ENCODE data around the gene AURKAIP1.
"Not testable (repeated sequence)": the region's sequence is repeated elsewhere in the genome, so short reads cannot be mapped to it uniquely, and the experiment has no call there.

The AURKAIP1 gene

DNA sequence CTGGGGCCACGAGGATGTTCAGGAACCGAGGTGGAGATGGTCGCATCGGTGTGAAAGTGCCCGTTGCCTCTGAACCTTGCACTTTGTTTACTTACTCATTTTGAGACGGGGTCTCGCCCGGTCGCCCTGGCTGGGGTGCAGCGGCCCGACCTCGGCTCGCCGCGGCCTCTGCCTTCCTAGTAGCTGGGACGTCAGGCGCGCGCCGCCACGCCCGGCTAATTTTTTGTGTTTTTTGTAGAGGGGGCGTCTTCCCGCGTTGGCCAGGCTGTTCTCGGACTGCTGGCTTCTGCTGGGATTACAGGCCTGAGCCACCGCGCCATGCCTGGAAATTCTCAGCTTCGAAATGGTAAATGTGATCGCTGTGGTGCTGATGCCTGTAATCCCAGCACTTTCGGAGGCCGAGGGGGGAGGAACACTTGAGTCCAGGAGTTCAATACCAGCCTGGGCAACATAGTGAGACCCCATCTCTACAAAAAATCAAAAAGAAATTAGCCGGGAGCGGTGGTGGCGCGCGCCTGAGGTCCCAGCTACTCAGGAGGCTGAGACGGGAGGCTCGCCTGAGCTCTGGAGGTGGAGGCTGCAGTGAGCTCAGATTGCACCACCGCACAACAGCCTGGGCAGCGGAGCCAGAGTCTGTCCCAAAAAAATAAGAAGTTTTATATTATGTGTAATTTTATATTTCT, 32.8 kb upstream of the AURKAIP1 start:
- peak overlapping the region; percentile 84 to 97 (median 90) for H3K27ac ChIP-seq
- H3K4me3 ChIP-seq: peak overlapping the region; percentile 81 to 100 (median 94)

DNA sequence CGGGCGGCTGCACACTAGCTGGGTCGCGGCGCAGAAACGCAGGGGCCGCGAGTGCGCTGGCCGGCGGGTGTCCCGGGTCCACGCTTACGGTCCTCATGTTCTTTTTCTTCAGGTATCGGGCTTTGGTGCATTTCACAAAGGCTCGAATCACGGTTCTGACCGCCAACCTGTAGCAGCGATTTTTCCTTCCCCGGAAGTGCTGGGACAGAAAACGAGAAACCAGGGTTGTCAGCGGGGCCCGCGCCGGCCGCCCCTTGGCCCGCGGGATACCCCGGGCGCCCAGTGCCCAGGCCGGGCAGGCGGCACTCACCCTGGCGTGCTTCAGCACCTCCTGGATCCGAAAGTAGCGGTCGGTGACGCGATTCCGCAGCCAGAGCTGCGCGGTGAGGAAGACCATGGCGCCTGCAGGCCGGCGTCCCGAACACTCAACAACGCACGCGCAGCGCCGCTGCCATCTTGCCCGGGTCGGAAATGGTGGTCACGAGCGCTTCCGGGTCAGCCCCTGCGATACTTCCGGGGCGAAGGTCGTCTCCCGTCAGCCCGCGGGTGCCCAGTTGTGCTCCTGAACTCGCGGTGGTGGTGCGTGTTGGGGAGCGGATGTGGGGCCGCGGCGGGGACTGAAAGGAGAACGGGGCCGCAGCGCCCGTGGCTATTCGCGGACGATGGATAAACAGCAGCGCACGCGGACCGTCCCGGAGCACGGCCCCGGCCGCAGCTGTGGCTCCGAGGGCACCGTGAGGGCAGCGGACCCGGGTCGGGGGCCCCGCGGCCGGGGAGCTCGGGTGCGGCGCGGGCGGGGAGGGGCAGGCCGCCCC, 32.0 kb upstream of the AURKAIP1 start, which contains the start of gene MRPL20:
Gene MRPL20, minus strand, starts transcription at position 473 of the 815 bp plus-strand sequence. Its CDS starts 76 bp downstream, at position 397.
- Histone ChIP-seq H3K4me3 (peak within 1 kb of the TSS; percentile 81 to 100 (median 94)), H3K27ac (peak within 1 kb of the TSS; percentile 84 to 97 (median 90))

DNA sequence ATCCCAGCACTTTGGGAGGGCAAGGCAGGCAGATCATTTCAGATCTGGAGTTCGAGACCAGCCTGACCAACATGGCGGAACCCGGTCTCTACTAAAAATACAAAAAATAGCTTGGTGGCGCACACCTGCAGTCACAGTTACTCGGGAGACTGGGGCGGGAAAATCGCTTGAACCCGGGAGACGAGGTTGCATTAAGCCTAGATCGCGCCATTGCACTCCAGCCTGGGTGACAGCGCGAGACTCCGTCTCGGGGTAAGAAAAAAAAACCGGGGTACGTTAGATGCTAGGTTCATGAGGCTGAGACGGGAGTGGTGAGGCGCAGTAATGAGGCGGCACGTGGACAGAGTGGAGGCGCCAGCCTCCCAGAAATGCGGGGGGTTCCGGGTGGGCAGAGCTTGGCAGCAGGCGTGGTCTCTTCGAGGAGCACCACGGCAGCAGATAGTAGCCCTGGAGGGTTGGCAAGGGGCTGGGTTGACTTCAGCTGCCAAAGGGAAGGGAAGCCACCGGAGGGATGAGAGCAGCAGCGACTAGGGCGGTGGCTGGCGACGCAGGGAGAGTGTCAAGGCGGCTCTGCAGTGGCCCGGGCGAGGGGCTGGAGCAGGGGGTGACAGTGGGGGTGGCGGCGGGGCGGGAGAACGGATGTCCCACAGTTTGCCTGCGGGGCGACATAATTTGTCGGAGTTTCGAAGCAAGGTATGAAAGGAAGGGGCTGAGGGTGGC, 31.3 kb upstream of the AURKAIP1 start:
- peak overlapping the region; percentile 81 to 100 (median 94) for H3K4me3 ChIP-seq
- H3K27ac ChIP-seq: peak overlapping the region; percentile 31 to 97 (median 90)

DNA sequence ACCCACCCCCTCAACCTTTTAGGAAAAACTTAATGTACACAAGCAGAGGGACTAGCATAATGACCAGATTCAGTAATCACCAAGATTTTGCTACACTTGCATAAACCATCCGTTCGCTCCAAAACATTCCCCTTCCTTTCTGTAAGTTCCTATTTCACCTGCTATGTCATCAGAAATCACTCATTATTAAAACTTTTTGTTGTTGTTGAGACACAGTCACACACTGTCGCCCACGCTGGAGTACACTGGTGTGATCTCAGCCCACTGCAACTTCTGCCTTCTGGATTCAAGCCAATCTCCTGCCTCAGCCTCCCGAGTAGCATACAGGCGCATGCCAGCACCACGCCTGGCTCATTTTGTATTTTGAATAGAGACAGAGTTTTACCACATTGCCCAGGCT, 28.6 kb upstream of the AURKAIP1 start:
- H3K27ac ChIP-seq: no peak overlapping the region
- no peak overlapping the region for H3K4me3 ChIP-seq

DNA sequence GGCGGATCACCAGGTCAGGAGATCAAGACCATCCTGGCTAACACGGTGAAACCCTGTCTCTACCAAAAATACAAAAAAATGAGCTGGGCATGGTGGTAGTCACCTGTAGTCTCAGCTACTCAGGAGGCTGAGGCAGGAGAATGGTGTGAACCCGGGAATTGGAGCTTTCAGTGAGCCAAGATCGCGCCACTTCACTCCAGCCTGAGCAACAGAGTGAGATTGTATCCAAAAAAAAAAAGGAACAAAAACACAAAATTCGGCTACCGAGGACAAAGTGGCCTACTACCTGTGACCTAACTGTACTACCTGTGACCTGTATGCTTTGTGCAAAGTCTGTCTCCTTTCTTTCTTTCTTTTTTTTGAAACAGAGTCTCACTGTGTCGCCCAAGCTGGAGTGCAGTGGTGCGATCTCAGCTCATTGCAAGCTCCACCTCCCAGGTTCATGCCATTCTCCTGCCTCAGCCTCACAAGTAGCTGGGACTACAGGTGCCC, 27.9 kb upstream of the AURKAIP1 start:
- not testable (repeated sequence) for H3K27ac ChIP-seq, H3K4me3 ChIP-seq

DNA sequence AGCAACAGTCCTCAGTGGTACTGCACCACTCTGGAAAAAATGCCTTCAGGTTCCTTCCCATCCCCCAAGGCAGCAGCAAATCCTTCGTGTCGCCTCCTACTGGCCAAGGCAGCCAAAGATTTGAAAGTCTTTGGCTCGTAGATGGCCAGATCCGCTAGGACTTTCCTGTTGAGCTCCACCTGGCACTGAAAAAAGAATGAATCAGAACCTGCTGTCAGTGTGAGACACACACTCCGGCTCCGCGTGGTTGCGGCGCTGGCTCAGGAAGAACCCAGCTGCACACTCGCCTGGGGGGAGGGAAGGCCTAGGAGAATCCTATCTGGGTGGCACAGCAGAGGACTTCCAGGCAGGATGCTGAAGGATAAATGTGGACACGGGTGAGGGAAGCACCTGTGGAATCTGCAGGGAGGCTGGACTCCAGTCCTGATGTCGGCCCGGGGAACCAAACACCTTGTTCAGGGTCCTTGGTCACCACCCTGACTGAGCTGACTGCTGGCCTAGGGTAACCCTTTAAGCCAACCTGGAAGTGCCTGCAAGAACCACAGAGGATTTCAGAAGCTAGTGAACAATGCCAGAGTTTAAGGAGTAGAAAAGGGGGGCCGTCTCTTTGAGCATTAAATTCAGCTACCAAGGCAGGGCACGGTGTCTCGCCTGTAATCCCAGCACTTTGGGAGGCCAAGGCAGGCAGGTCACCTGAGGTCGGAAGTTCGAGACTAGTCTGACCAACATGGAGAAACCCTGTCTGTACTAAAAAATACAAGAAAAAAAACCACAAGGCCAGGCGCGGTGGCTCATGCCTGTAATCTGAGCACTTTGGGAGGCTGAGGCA, 27.3 kb upstream of the AURKAIP1 start:
- Histone ChIP-seq H3K4me3 (no peak overlapping the region), H3K27ac (peak overlapping the region in 1 of 21 experiments; percentile 30)

DNA sequence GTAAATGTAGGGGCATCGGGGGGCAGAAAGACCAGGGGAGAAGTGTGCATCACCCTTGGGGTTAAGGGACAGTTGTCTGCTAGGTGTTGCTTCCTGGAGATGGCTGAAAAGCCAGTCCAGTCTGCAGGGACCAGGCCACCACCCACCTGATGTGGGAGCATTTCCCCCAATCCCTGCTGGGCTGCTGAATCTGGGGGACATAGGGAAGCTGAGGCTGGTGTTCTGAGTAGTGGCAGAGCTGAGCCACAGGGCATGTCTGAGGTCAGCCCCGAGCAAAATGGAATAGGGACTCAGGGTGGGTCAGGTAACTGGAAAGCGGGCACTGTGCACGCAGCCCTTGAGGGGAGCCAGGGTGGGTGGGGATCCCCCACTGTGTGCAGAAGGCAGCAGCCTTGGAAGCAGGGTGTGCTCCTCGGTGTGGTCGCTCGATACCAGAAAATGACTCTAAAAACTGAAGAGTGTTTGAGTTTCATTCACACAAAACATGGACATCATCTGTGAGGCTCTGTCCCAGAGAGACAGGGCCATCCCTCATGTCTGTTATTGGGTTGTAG, 26.5 kb upstream of the AURKAIP1 start:
- H3K27ac ChIP-seq: peak overlapping the region in 1 of 21 experiments; percentile 96
- H3K4me3 ChIP-seq: no peak overlapping the region

DNA sequence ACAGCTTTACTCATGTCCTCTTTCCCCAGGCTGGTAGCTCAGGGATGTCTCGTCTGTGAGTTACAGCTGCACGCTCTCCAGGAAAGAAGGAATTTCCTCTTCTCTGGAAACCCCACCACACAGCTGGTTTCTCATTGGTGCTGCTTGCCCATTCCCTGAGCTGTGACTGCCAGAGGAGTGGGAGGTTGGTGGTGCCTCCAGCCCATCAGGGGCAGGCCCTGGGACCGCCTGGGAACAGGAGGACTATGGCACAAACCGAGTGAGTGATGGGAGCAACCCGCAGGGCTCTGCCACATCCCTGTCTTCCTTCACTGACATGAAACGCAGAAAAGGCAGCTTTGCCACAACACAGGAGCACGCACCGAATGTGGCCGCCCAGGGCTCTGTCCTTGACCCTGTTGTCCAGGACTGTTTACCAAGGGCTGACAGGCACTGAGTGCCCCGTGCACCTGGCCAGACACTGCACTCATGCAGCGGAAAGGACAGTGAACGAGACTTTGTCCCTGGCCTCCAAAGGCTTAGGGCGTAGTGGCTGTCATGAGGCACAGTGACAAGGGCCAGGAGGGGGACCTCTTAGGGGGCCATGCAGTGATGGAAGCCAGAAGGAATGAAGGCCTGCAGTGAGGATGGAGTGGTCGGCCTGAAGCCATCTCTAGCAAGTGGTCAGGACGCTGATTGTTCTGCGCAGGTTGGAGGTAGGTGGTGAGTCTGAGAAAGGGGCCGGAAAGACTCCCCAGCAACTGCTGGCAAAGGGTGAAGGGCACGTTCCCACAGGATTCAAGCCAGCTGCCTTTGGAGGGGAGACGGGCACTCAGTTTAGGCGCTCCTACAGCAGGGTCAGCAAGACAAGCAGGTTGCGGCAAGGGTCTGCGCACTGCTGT, 25.8 kb upstream of the AURKAIP1 start:
- peak overlapping the region in 10 of 21 experiments; percentile 80 to 99 (median 94) for H3K27ac ChIP-seq
- peak overlapping the region in 6 of 7 experiments; percentile 72 to 99 (median 94) for H3K4me3 ChIP-seq

DNA sequence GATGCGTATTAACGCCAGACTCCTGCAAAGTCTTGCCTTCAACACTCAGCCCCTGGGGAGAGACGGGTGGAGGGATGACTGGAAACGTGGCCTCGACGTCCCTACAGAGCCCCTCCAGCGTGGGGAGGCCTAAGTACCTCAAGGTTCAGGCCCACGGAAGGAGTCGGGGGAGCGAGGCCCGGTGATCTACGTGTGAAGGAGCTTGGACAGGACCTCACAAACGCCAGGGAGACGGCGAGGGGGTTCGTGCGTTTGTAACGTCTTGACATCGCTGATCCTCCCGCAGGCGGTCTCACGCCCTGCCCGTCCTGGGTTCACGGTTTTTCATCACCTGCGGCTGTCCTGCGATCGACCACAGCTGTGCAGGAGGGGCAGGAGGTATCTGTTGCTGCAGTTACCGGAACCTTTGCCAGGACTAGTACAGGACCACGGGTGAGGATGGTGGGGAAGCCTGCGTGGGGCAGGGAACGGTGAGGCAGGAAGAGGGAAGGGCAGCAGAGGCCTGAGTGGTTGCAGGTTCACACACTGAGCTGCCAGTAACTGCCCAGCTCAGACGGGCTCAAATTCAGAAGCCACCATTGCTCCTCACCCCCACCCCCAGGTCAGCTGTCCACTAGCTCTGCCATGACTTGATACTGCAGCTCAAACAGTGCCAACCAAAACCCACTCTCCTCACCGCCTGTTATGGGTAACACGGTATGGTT, 25.0 kb upstream of the AURKAIP1 start:
- peak overlapping the region; percentile 72 to 100 (median 94) for H3K4me3 ChIP-seq
- H3K27ac ChIP-seq: peak overlapping the region; percentile 16 to 99 (median 96)

DNA sequence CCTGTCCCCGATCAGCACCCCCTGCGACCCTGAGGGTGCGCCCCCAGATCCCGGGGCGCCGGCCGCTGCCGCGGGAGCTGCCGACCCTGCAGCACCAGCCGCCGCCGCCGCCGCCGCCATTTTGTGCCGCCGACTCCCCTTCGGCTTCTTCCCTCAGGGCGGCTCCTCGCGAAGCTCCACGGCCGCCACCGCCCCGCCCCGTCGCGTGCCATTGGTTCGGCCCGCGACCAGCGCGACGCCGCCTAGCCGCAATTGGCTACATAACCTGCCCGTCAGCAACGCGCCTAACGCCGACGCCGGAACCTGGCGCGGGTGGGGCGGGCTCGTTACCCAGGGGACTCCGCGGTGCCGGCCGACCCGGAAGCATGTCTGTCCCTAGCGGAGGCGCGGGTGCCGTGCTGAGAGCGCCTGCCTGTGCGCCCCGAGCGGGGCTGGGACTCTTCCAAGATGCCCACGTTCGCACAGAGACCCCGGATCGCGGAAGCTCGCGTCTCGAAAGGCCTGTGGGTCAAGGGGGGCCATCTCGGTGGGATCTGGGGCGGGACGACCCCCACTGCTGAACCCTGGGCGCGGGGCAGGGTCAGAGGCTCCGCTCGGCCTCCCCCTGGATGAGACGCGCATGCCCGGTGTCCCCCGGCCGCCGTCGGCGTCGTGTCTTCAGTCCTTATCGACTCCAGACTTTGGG, 24.3 kb upstream of the AURKAIP1 start, which contains the start of gene CCNL2:
Gene CCNL2, minus strand, starts transcription at position 149 of the 685 bp plus-strand sequence. Its CDS starts 29 bp downstream, at position 120.
- H3K27ac ChIP-seq: peak within 1 kb of the TSS; percentile 64 to 99 (median 96)
- peak within 1 kb of the TSS; percentile 72 to 100 (median 94) for H3K4me3 ChIP-seq

DNA sequence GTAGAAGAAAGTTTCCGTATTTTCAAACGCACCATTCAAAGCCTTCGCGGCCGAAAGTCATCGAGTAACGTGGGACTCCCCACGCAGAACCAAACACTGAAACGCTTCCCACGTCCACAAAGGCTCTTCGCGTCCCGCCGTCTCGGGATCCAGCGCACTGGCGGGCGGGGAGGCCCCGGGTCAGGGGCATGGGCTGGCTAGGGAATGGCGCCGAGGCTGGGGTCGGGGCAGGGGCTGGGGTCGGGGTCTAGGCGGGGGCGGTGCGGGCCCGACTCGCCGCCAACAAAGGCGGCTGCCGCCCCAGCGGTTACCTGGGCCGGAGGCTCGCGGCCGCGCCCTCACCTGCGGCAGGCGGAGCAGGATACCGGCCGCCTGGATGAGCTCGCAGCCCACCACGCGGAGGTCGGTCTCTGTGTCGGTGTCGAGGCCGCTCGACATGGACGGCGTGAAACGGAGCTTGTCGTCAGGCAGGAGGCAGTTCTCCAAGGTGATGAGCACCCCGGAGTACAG, 23.7 kb upstream of the AURKAIP1 start:
- Histone ChIP-seq H3K27ac (peak overlapping the region; percentile 64 to 99 (median 95)), H3K4me3 (peak overlapping the region; percentile 72 to 100 (median 94))

DNA sequence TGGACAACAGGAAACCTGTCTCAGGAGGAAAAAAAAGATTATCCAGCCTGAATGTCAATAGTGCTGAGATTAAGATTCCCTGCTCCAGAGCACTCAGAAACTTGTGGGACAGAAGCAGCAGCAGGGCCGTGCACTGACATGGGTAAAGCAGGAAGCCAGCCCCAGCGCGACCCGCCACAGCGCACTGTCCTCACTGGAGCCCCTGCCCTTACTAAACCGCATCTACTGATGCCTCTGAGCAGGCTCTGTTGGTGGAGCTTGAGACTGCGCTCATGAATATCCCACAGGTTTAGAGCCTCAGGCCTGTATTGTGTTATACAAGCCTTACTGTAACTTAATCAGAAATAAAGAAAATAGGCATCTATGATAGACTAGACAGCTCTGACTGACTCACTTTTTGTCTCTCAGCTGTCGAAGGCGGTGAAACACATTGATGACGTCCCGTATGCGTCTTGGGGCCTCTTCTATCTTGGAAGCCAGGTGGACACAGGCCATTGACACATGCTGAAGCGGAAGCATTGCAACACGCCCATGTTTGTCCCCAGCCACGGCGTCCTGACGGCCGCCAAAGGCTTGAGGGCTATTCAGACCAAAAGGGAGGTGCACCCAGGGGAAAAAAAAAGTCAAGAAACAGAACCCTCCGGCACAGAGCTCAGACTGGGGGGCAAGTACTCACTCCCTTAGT, 23.0 kb upstream of the AURKAIP1 start:
- H3K4me3 ChIP-seq: peak overlapping the region; percentile 72 to 100 (median 94)
- peak overlapping the region in 20 of 21 experiments; percentile 64 to 99 (median 96) for H3K27ac ChIP-seq

DNA sequence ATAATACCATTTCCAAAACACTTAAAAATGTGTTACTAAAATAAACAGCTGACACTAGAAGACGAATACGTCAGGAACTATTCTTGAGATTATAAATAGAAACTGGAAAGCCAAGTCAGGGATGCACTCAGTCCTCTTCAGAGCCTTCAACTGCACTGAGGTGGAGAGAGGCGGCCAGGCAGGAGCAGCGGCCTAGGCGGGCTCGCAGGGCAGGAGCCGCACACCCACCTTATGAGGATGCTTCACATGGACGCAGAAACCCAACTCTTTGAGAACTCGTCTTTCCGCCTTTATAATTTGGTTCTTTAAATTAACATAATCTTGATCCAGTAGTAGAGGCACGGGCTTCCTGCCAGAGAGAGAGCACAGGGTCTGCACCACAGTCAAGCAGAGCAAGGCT, 20.2 kb upstream of the AURKAIP1 start:
- Histone ChIP-seq H3K4me3 (no peak overlapping the region), H3K27ac (no peak overlapping the region)

DNA sequence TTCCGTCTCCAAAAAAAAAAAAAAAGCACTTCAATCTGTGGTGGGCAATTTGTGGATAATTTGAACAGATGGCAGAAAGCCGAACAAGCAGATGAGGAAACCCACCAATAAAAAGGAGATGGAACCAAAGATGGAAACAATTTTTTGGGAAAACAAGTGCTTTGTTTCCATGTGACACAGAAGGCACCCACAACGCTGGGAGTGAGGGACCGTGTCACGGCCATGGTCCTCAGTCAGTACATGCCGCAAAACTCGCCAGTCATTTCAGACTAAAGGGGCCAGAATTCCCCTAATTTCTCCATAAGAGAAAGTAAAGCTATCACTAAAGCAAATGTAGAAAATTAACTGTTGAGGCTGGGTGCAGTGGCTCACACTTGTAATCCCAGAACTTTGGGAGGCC, 19.1 kb upstream of the AURKAIP1 start:
- H3K4me3 ChIP-seq: no peak overlapping the region
- no peak overlapping the region for H3K27ac ChIP-seq

DNA sequence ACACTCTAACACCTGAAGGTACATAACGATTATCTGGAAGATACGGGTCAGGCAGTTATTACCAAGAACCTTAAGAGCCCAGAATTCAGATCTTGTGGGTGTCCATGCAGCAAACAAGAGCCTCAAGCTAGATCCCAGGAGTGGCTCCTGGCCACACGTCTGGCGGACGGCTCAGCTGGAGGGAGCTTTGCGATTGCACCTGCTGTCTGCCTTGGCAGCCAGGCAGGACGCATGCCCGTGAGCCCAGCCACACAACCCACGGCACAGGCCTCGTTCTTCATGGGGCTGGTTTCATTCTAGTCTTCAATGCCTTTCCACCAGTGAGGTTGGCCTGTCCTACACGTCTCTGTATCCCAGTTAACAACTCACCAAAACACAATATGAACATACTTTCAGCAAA, 18.4 kb upstream of the AURKAIP1 start:
- Histone ChIP-seq H3K4me3 (no peak overlapping the region), H3K27ac (no peak overlapping the region)

DNA sequence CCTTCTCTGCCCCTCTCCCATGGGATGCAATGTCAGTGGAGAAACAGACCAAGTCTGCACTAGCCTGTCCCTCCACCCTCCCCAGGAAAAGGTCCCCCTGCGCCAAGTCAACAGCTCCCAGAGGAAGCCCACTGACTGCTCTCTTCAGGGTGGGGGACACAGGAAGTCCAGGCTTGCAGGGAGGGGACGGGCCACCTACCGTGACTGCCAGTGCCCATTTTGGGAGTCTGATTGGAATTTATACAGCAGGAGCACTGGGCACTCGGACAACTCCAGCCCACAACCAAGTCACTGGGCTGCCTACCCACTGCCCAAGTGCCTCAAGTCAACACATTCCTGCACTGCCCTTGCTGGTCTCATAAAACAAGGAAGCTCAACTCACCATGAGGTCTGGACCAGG, 18.0 kb upstream of the AURKAIP1 start:
- H3K4me3 ChIP-seq: no peak overlapping the region
- H3K27ac ChIP-seq: no peak overlapping the region
